ENCODE measurements around the gene B3GALNT2.
A peak's percentile ranks its signal among the peaks of the same experiment; 100 is the strongest.
"Not testable (repeated sequence)": the region's sequence is repeated elsewhere in the genome, so short reads cannot be mapped to it uniquely, and the experiment has no call there.

Gene B3GALNT2

DNA sequence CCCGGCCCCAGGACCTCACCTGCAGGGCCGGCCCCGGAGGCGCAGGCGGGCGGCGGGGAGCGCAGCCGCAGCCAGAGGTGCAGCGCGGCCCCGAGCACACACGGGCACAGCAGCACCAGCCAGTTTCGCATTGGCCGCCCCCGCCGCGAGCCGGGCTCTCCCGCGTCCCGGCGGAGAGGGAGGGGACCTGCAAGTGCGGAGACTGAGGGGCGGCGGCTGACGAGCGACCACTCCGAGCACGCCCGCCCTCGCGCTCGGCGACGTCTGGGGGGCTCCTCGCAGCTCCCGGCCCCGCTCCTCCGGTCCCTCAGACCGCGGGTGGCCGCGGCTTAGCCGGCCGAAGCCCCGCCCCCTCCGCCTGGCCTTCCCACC is at the start of gene B3GALNT2:
Gene B3GALNT2, minus strand, starts transcription at position 331 of the 372 bp plus-strand sequence. Its CDS starts 200 bp downstream, at position 131.
- Mint-ChIP-seq H3K4me1 (ENCODE audit: low read depth) (peaks cover 15% of the 10 kb centered on the region), H3K4me3 (peak within 1 kb of the TSS; percentile 95), H3K27ac (peak within 1 kb of the TSS; percentile 99), H3K9me3 (no peaks in the 10 kb centered on the region), H3K27me3 (no peaks in the 10 kb centered on the region), H3K36me3 (ENCODE audit: low read depth) (peaks cover 16% of the 10 kb centered on the region)
- intact Hi-C loops (cut with micrococcal nuclease): loop anchor here (2.0 kb wide), 1 partner anchor 175 kb away; the partner anchor contains the start of genes ARID4B and GGPS1

DNA sequence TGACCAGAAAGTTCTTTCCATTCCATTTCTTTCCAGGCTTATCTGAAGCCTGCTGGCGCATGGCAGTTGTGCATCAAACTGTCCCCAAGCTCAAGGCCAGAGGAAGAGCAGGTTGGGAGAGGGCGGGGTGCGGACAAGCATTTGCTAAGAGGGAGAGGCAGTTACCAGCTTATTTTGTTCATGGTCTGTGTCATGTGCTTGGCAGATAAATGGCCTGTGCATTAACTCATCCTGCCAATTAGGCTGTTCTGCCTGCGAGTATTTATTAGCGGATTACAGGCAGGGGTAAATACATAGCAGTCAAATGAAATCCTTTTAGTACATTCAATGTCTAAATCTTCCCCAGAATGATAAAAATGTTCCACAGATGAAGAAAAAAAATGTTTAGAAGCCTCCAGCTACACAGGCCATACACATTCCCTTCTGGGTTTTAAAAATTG is 48.9 kb upstream of the B3GALNT2 start:
- H3K4me3 Mint-ChIP-seq: no peak overlapping the region
- H3K4me1 Mint-ChIP-seq (ENCODE audit: low read depth): no peaks in the 10 kb centered on the region
- H3K36me3 Mint-ChIP-seq (ENCODE audit: low read depth): no peaks in the 10 kb centered on the region
- H3K27me3 Mint-ChIP-seq: peaks cover 3% of the 10 kb centered on the region
- intact Hi-C loops (cut with micrococcal nuclease): no loop called here
- no peaks in the 10 kb centered on the region for H3K9me3 Mint-ChIP-seq
- H3K27ac Mint-ChIP-seq: no peak overlapping the region

DNA sequence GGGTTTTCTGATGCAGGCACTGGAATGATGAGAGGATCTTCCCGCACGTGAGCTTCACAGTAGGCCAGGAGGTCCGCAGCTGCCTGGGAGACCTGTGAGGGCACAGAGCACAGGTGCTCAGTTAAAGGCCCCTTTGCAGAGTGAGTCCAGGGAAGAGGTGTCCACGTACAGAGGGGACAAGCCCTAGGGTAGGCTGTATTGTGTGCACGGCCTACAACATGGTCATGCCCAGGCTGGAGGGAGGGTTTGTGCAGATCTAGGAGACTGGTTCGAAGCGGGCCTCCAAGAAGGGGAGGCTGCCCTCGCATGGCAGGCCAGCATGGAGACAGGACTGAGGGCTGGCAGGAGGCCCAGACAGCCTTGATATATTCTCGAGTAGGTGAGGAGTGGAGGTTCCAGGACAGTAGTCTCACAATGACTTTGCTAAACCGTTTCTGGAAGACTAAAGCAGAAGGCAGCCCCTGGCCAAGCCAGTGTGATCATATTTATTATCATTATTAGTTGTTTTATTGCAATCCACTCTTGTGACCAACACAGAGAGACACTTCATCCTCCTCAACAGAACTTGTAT is 48.0 kb upstream of the B3GALNT2 start:
- Mint-ChIP-seq H3K27me3 (peaks cover 3% of the 10 kb centered on the region), H3K4me1 (ENCODE audit: low read depth) (no peaks in the 10 kb centered on the region), H3K4me3 (no peak overlapping the region), H3K36me3 (ENCODE audit: low read depth) (no peaks in the 10 kb centered on the region), H3K27ac (no peak overlapping the region), H3K9me3 (no peaks in the 10 kb centered on the region)
- intact Hi-C loops (cut with micrococcal nuclease): no loop called here

DNA sequence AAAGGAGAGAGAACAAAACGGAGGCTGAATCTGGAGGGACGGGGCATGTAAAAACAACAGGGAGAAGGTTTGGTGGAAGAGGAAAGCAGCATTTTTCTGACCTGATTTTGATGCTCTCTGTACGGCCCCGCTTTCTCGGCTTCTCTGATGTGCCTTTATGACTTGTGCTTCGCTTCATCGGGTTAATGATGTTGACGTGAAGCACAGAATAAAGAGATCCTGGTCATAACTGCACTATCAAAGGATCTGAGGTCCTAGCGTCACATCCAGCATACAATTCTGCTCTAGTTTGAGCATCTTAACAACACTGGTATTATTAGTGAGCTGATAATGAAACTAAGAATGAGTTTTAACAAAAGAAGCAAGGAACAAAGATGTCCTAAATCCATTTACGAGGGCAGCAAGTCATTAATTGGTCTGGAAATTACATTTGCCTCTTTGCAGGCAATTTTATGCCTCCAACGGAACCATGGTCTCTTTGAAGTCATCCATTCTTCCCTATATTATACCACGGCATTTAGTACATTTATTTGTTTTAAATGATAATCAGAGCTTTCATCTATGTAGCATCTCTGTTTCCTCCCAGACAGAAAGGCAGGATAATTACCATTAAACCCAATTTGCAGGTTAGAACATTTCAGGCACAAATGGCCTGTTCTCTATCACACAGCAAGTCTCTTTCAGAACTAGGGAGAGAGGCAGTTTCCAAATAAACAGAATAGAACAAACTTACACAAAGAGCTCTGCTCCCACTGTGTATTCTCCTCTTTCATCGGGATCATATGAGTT is 45.3 kb upstream of the B3GALNT2 start:
- Mint-ChIP-seq H3K27ac (no peak overlapping the region), H3K36me3 (ENCODE audit: low read depth) (no peaks in the 10 kb centered on the region), H3K4me1 (ENCODE audit: low read depth) (peaks cover 4% of the 10 kb centered on the region), H3K27me3 (peaks cover 5% of the 10 kb centered on the region), H3K9me3 (no peaks in the 10 kb centered on the region), H3K4me3 (no peak overlapping the region)
- intact Hi-C loops (cut with micrococcal nuclease): no loop called here

DNA sequence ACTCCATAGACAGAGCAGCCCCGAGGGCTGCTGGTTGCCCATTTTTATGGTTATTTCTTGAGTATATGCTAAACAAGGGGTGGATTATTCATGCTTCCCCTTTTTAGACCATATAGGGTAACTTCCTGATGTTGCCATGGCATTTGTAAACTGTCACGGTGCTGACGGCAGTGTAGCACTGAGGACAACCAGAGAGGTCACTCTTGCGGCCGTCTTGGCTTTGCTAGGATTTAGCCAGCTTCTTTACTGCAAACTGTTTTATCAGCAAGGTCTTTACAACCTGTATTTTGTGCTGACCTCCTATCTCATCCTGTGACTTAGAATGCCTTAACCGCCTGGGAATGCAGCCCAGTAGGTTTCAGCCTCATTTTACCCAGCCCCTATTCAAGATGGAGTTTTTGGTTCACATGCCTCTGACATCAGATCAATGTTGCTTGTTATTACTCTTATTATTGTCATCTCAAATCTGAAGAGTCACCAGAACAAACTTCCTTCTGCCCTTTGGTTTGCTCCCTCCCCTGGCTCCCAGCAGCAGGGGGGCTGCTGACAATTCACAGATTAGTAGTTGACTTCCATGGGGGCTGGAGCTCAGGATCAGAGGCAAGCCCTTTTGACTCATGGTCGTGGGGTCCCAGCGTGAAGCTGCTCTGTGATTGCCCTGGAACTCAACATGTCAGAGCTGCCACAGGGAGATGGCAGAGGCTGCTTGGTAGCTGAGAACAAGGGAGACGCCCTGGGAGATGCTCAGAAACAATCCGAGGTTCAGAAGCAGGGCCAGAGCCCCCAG is 42.3 kb upstream of the B3GALNT2 start:
- H3K9me3 Mint-ChIP-seq; intact Hi-C loops (cut with micrococcal nuclease); H3K4me1 Mint-ChIP-seq (ENCODE audit: low read depth); H3K27ac Mint-ChIP-seq; H3K4me3 Mint-ChIP-seq; H3K36me3 Mint-ChIP-seq (ENCODE audit: low read depth); H3K27me3 Mint-ChIP-seq: not testable (repeated sequence)

DNA sequence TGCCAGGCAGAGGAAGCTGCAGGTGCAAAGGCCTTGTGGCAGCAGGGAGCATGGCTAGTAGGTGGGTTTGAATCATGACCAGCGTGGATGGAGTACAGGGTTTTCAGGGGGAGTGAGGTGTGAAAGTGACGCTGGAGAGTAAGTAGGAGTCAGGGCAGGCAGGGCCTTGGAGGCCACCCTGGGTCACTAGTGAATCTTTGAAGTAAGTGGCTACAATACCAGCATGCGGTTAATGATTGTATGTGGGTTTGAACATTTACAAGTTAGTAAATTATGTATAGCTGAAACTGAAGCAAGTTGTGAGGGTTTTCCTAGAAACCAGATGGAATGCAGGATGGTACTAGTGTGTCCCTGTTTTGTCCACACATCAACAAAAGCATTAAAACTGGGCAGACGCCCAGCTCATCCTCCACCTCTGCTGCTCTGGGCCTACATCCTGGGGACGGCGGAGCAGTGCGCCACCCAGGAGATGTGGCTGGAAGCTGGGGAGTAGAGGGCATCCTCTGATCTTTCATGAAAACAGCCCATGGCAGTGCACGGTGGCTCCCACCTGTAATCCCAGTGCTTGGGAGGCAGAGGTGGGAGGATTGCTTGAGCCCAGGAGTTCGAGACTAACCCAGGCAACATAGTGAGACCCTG is 41.2 kb upstream of the B3GALNT2 start:
- H3K9me3 Mint-ChIP-seq: no peaks in the 10 kb centered on the region
- H3K4me3 Mint-ChIP-seq: no peak overlapping the region
- H3K4me1 Mint-ChIP-seq (ENCODE audit: low read depth): peaks cover 4% of the 10 kb centered on the region
- no peak overlapping the region for H3K27ac Mint-ChIP-seq
- intact Hi-C loops (cut with micrococcal nuclease): no loop called here
- no peaks in the 10 kb centered on the region for H3K36me3 Mint-ChIP-seq (ENCODE audit: low read depth)
- peaks cover 5% of the 10 kb centered on the region for H3K27me3 Mint-ChIP-seq

DNA sequence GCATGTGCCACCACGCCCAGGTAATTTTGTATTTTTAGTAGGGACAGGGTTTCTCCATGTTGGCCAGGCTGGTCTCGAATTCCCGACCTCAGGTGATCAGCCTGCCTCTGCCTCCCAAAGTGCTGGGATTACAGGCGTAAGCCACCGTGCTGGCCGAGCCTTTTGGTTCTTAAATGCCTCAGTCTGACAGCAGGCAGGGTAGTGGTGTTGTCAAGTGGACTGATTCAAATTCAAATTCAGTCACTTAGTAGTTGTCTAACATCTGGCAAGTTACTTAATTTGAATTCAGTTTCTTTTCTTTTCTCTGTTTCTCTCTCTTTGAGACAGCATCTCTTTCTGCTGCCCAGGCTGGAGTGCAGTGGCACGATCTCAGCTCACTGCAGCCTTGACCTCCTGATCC is 38.6 kb upstream of the B3GALNT2 start:
- intact Hi-C loops (cut with micrococcal nuclease); H3K27ac Mint-ChIP-seq; H3K27me3 Mint-ChIP-seq: not testable (repeated sequence)

DNA sequence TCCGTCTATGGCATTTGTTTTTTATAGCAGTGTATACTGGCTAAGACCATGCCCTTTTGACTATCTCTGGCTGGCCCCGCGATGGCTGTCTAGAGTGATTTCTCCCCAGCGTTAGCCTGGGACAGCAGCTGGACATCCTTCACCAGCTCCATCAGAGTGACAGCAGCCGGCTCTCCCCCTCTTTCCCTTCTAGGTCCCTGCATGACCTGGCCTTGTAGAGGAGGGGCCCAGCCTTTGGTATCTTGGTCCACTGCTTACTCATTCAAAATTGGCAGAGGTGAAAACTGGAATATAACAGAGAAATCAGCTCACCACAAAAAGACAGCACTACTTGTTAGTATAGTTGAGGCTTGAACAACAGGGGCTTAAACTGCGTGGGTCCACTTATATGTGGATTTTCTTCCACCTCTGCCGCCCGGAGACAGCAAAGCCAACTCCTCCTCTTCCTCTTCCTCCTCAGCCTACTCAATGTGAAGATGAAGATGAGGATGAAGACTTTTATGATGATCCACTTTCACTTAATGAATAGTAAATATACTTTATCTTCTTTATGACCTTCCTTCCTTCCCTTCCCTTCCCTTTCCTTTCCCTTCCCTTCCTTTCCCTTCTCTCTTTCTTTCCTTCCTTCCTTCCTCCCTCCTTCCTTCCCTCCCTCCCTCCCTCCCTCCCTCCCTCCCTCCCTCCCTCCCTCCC is 29.4 kb upstream of the B3GALNT2 start:
- H3K27me3 Mint-ChIP-seq: no peaks in the 10 kb centered on the region
- H3K36me3 Mint-ChIP-seq (ENCODE audit: low read depth): no peaks in the 10 kb centered on the region
- H3K4me1 Mint-ChIP-seq (ENCODE audit: low read depth): no peaks in the 10 kb centered on the region
- no peak overlapping the region for H3K27ac Mint-ChIP-seq
- intact Hi-C loops (cut with micrococcal nuclease): no loop called here
- H3K4me3 Mint-ChIP-seq: no peak overlapping the region
- no peaks in the 10 kb centered on the region for H3K9me3 Mint-ChIP-seq

More for the DNA sequence above, 38.6 kb upstream of the B3GALNT2 start:
- H3K36me3 Mint-ChIP-seq (ENCODE audit: low read depth); H3K4me3 Mint-ChIP-seq; H3K4me1 Mint-ChIP-seq (ENCODE audit: low read depth); H3K9me3 Mint-ChIP-seq: not testable (repeated sequence)

DNA sequence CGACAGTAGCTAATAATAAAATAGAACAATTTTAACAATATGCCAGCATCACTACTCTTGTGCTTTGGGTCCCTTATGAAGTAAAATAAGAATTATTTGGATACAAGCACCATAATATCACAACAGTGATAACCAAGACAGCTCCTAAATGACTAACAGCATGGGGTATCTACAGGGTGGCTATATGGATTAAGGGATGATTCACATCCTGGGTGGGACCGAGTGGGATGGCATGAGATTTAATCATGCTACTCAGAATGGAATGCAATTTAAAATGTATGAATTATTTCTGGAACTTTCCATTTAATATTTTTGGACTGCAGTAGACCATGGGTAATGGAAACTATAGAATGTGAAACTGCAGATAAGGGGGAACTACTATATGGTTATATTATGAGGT is 28.1 kb upstream of the B3GALNT2 start:
- intact Hi-C loops (cut with micrococcal nuclease): no loop called here
- Mint-ChIP-seq H3K36me3 (ENCODE audit: low read depth) (no peaks in the 10 kb centered on the region), H3K4me1 (ENCODE audit: low read depth) (no peaks in the 10 kb centered on the region), H3K27ac (no peak overlapping the region), H3K9me3 (no peaks in the 10 kb centered on the region), H3K4me3 (no peak overlapping the region), H3K27me3 (no peaks in the 10 kb centered on the region)

DNA sequence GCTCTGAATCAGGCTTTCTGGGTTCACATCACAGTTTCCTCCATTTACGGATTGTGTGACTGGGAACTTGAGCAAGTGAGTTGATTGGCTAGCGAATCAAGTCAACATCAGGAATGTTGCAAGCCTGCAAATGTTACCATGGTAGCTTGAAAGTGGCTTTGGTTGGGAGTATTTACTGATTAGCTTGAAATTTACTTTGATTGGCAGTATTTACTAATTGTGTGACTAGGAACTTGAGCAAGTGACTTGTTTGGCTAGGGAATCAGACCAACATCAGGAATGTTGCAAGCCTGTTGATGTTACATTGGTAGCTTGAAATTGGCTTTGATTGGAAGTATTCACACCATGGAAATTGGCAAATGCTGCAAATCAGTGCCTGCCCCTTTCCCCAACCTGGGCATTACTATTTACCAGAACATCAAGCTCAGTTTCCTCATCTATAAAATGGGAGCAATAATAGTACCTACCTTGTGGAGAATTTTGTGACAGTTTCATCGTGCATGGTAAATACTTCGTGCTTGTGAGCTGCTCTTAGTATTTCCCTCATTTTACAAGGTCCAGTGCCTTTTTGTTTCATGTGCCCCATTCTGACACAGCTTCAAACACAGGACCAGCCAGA is 23.1 kb upstream of the B3GALNT2 start:
- no peak overlapping the region for H3K27ac Mint-ChIP-seq
- H3K4me1 Mint-ChIP-seq (ENCODE audit: low read depth): no peaks in the 10 kb centered on the region
- no peaks in the 10 kb centered on the region for H3K9me3 Mint-ChIP-seq
- H3K27me3 Mint-ChIP-seq: no peaks in the 10 kb centered on the region
- no peak overlapping the region for H3K4me3 Mint-ChIP-seq
- intact Hi-C loops (cut with micrococcal nuclease): no loop called here
- H3K36me3 Mint-ChIP-seq (ENCODE audit: low read depth): no peaks in the 10 kb centered on the region

DNA sequence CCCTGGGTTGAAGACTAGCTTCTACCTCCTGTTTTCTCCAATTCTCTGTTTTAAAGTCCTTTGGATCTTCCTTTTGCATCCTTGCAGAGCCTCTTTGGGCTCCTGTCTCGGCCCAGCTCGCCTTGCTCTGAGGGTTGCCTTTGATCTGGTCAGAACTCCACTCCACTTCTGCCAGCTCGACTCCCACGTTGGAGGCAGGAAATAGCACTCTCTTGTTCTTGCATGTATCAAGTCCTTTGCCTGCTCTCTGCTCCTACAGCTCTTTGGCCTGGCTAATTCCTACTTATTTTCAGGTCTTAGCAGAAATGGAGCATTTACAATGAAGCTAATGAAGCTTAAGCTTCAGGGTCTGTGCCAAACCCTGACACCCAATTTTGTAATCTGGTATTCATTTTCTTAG is 21.1 kb upstream of the B3GALNT2 start:
- no peaks in the 10 kb centered on the region for H3K9me3 Mint-ChIP-seq
- no peak overlapping the region for H3K27ac Mint-ChIP-seq
- H3K4me1 Mint-ChIP-seq (ENCODE audit: low read depth): no peaks in the 10 kb centered on the region
- no peaks in the 10 kb centered on the region for H3K36me3 Mint-ChIP-seq (ENCODE audit: low read depth)
- H3K4me3 Mint-ChIP-seq: no peak overlapping the region
- H3K27me3 Mint-ChIP-seq: no peaks in the 10 kb centered on the region
- intact Hi-C loops (cut with micrococcal nuclease): no loop called here

DNA sequence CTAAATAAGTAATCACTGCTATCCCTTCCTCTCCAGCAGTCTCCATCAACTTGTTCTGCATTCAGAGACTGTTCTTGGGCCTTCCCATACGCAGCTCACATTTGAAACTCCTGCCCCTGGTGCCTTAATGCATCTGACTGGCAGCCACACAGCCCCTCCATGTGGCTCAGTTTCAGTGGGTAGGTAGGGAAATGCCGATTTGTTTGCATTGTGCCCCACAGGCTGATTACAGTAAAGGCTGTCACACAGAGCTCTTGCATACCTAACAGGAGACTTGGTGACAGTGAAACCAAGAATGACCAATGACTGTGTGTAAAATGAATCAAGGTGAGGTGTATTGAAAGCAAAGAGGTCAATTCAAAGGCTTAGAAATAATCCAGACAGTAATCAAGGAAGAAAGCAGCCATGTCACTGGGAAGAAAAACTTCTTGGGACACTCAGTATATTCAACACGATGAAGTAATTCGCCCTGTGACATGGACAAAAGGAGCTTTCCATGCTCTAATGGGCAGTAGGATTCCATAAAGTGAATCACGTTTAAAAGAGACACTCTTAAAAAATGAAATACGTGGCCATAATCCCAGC is 12.7 kb upstream of the B3GALNT2 start:
- no peak overlapping the region for H3K4me3 Mint-ChIP-seq
- peaks cover 4% of the 10 kb centered on the region for H3K27me3 Mint-ChIP-seq
- no peak overlapping the region for H3K27ac Mint-ChIP-seq
- intact Hi-C loops (cut with micrococcal nuclease): loop anchor here (10.0 kb wide), 1 partner anchor 88 kb away; no protein-coding TSS in a partner anchor
- no peaks in the 10 kb centered on the region for H3K36me3 Mint-ChIP-seq (ENCODE audit: low read depth)
- H3K9me3 Mint-ChIP-seq: no peaks in the 10 kb centered on the region
- peaks cover 7% of the 10 kb centered on the region for H3K4me1 Mint-ChIP-seq (ENCODE audit: low read depth)
